Measurements from ENCODE around the gene HOXA10.

Gene HOXA10

DNA sequence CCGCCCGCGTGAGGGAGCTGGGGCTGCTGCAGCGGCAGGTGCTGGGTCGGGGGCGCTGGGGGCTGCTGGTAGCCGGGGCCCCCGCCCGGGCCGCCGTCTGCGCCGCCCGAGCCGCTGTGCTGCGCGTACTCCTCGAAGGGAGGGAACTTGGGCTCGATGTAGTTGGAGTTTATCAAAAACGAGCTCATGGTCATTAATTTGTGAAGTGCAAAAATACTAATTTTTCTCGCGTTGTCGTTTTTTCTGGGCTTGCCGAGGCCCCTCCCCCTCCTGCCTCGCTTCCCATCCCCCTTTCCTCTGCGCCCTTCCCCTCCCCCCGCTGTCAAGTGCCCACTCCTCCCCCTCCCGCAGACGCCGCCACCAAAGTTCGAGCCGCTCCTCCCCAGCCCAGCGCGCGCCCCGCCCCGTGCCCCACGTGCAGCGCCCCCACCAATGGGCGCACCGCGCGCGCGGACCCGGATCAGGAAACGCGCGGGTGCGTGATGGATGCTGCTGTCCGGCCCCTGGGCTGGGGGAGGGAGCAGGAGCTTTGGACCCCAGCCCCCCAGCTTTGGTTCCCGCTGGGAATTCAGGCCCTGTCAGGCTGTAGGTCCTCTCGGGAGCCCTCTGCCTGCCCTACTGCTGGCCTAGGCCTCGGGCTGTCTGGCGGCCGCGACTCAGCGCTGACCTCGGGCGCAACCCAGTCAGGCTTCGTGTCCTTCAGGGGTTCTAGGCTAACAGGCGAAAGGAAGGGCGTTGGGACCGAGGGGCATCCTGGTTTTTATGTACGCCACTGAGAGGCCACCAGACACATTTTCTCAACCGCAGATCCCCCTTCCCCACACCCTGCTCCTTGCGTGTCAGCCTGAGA lies 43.4 kb downstream of the HOXA10 start, which contains the start of gene HOXA4:
TSS of gene HOXA4 (minus strand) at position 218 of the 850 bp plus-strand sequence. CDS start at position 194, 24 bp downstream.
- no peak for DNase-seq (ENCODE audit: low read depth)

DNA sequence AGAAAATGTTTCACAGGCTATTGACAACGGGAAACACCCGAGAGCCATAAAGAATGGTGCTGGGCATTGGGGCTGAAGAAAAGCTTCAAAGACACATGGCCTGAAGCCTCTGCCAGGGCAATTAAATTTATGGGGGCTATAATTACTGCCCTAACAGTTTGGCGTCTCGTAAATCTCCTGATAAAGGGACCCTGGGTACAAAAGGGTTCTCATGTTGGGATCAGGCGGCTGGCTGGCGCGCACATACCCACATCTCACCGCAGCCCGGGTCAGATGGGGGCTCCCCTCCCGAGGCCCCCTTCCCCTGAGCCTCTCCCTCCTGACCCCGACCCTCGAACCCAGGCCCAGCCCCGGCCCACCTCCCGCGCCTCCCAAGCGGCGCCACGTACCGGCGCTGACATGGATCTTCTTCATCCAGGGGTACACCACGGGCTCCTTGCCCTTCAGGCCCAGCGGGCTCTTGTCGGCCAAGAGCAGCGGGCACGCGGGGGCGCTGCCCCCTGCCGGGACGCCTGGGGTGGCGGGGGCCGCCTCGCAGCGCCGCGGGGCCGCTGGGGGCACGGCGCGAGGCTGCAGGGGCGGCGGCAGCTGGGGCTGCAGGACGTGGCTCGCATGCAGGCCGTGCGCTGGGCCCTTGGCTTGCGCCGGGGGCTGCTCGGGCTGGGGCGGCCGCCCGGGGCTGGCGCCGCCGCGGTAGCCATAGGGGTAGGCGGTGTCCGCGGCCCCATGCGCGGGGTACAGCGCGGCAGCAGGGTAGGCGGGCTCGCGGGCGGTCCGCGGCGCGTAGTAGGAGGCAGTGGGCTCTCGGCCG lies 44.2 kb downstream of the HOXA10 start:
- DNase-seq (ENCODE audit: low read depth): no peak

DNA sequence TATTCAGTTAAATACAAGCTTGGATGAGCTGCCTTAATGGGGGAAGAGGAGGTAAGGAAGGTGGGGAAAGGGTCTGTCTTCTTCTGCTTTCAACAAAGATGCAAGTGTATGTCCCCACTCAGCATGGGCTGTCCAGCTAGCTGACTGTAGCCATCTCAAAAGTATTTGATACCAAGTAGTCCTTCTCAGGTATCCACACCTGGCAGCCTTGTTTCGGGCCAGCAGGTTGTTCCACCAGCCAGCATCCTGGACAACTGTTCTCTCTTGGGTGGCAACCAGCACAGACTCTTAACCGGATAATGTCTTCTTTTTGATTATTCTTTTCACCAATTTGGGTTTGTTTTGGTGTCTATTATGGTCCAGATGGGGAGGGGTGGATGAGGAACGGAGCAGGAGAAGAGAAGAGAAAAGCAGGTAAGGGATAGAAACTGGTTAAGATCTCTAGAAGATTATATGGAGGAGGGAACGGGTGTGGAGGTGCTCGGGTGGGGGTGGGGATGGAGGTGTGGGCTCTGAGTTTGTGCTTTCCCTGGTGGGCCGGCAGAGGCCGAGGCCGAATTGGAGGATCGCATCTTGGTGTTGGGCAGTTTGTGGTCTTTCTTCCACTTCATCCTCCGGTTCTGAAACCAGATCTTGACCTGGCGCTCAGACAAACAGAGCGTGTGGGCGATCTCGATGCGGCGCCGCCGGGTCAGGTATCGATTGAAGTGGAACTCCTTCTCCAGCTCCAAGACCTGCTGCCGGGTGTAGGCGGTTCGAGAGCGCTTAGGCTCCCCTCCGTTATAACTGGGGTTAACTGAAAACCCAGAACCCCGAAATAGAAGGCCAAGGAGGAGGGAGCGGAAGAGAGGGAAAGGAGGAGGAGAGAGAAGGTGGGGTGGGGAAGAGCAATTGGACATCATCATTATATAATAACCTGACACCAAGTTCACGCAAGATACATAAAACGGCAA lies 45.1 kb downstream of the HOXA10 start:
- DNase-seq (ENCODE audit: low read depth): no peak

DNA sequence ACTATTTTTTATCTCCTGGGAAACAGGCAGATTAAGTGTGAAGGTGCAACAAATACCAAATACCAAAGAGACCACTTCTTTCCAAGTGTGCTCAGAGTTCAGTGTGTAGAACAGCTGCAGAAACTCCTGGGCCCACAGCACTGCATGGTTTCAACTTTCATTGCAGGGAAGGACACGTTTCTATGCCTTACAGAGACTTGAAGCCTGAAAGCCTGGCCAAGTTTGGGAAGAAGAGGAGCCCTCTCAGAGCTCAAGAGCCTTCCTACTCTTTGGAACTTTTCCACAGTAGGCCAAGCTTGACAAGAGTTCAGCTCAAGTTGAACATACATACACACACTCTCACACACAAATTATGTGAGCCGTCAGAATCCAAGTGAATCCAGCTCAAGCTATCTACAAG lies 46.1 kb downstream of the HOXA10 start:
- no peak for DNase-seq (ENCODE audit: low read depth)

DNA sequence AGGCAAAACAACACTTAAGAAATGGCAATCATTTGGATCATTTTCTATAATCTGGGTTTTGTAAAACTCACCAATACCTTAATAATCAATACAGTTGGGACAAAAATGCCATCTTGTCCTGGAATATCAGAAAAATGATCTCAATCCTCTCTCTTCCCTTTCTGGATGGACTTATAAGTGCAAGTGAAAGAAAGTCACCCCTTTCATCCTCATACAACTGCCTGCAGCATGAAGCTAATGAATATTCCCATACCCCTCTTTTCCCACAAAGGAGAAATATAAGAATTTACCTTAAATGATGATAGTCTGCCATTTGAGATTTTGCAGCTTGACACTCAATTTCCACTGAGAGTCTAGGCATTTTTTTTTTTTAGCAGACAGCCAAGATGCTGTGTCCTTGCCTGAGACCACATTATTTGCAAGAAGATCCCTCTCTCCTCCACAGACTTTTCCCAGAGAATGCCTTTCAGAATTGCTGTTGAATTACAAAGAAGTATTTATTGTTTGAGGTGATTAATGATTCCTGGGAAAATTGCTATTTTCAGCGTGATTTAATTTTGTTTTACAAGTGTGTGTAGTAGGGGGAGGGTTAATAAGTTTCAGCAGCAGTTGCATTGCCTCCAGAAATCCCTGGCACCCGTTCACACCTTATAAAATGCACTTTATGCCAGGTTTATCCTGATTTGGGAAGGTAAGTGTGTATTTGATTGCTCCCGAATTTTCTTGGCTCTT lies 47.4 kb downstream of the HOXA10 start:
- DNase-seq (ENCODE audit: low read depth): no peak

DNA sequence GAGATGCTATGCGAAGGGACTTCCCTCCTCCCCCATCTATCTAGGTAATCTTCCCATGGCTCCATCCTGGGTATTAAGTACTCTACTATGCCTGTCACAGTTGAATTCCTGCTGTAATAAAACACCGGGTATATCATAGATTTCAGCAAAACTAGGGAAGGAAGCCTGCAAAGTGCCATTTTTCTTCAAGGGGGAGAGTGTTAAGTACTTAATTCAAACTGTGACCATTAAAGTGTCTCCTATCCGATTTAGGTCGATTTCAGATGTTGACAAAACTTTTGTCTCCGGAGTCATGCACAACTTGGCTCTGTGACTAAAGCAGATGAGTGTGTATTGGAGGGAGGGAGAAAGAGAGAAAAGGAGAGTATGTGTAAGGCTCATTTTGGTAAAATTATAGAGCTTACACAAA lies 48.1 kb downstream of the HOXA10 start:
- no peak for DNase-seq (ENCODE audit: low read depth)

DNA sequence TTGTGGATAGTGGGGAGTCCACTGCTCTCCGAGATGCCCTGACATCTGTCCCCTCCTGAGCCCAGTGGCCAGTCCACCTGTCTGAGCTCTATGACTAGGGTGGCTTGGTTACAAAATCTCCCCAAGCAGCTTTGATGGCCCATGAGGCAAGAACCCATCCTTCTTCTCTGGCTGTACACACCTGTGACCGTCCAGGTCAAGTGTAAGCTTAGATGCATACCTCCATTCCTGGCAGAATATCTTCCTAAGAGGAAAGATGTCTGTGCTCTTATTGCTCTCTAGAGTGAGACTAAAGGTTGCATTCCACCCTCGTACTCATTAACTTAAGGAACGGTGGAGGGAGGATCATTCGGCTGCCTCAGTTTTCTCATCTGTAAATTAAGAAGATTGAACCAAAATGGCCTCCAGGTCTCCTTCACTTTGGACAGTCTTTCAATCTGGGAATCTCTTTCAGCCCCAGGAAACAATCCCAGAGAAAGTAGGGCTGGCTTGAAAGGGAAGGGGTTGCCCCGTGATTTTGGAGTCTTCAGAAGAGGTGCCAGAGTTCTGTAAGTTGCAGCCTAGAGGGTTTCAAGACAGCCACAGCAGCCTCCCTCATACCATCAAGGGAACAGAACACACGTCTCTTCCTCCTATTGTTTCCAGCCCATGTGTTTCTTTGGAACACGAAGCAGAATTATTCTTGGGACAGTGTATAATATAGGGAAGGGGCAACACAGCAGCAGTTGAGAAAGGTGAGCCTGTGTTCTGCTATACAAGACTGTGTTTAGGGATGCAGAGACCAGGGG lies 49.0 kb downstream of the HOXA10 start:
- no peak for DNase-seq (ENCODE audit: low read depth)

DNA sequence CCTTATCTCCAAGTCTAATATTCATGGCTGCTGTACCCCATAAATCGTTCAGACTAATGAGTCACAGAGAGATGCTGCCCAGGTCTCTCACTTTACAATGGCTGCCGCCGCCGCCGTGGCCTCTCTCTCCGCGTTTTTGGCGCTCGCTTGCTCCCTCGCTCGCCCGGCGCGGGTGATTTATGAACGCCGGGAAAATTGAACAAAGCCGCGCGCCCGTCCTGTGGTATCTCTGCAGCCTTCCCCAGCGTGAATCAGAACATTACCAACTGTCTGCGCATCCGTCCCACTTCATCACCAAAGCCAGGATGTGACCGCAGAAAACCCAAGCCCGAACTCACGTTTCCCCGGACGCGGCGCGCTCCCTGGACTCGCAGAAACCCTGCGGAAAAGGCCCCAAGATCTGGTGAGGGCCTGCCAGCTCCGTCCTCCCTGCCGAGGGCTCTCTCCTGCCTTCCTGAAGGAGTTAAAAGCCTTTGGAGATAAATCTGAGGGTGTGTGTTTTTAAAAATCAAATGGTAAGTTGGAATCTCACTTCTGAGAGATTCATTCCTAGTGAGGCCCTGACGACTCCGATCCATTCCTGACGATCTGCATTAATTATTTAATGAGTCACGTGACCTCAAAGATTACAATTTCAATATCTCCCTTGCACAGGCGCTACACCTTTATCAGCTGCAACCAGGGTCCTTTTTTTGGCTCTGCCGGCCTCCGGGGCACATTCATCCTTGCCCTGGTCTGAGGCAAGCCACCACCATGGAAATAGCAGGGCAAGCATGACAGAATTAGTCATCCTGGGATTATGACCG lies 49.8 kb downstream of the HOXA10 start:
- no peak for DNase-seq (ENCODE audit: low read depth)

DNA sequence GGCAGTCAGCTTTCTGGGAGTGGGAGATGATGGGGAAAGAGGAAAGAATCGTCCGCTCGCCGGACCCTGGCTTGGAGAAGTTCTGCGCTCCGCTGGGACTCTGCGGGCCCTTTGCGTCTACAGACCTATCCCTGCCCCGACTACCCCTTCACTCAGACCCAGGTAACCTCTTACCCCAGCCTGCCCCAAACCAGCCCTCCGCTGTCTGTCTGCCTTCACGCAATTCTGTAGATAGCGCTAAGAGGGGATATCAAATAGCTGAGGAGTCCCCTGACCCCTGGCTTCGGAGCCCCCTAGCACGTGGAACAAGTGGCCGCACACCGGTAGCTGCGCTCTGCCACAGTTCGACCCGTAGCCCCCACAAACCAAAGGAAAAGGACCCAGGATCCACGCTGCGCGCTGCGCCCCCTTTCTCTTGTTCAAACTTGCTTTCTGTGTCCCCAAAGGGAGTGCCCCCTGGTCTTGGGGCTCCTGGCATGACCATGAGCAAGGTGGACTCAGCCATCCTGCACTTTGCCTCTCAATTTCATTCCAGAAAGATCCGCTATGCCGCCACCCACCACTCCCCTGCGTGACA lies 50.6 kb downstream of the HOXA10 start:
- no peak for DNase-seq (ENCODE audit: low read depth)

DNA sequence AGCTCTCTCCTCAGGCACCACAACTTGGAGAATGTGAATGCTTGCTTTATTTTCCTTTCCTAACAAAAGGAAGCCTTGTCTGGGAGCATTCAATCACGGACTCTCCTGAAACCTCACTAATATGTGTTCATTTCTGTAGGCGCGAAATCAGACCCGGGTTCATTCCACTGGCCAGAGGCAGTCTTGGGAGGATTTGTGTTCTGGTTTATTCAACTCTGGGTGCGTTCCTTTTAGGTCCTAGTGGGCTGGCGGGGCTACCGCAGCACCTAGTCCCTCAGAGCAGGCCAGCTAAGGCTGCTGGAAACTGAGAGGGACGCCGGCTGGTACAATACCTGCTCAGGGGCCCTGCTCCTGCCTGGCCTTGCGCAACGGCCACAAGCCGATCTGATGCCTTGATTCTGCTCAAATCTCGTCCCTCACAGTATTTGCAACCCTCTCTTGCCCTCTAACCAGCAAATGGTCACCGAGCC lies 51.1 kb downstream of the HOXA10 start:
- no peak for DNase-seq (ENCODE audit: low read depth)

DNA sequence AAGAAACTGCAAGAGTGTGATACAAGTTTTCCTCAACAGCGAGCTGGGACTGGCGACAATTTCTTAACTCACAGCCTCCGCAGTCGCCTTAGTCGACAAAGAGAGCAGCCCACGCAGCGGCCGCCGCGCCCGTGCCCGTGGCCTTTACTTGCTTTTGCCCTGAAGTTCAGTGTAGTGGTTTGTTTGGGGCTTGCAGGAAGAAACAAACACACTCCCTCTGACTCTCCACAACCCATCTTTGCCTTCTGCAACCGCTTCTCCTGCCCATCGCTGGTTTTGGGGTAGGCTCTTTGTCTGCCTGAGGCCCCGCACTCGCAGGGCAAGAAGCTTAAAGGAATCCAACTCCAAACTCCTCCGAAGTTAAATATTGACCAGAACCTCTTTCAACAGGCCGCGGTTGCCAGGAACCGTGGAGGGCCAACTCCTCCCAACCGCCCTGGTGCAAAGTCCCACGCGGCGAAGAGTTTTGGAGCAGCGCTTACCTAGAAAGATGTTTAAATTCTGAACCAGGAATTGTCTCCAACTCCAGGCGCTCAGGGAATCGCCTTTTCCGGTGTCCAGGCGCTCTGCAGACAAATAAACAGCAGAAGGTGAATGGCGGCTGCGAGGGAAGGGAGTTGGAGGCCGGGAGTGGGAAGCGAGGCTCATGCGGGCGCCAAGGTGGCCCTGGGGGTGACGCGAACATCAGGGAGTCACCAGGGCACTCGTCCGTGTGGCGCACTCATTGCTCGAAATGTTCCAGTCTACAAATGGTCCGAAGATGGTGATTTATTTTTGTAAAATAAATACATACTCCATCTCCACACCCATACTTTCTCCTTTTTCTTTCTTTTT lies 51.8 kb downstream of the HOXA10 start:
- no peak for DNase-seq (ENCODE audit: low read depth)

DNA sequence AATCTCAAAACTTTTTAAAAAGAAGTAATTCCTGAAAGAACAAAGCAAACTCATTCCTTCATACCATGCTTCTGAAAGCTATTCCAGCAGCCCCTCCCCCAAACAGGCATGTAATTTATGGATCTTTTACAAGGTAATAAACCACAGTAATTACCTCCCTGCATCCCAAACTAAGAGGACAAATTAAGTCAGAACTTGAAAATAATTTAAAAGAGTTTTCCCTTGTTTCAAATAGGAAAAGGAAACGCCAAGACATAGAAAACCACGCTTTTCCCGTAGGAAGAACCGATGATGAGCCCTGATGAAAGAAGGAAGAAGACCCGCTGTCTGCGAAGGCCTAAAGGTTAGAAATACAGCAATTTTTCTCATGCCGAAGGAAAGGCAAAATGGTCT lies 52.4 kb downstream of the HOXA10 start:
- DNase-seq (ENCODE audit: low read depth): no peak

All from GM04503 (cell line).